Caco-2 (cell line): ENCODE data around the gene XCL1. TPM values are rescaled to one million over a fixed set of nuclear protein-coding genes. Genes with fewer than 3 reads are reported as not detected.

Source experiments
- BruUV-seq: library from RNA; stranded (reverse); fragments of 400-500 nt; replicated peaks from 2 replicates; lab custom pipeline; 2021; lab: Mats Ljungman, UMichigan
- CTCF ChIA-PET: fragments of 300-600 bp; sonication (Branson Sonifier 250); formaldehyde crosslinking; loops from one replicate; lab custom pipeline; 2022; ENCODE audit warnings: antibody characterized with exemption; lab: Charles Lee
- POLR2A ChIA-PET: fragments of 300-600 bp; sonication (Branson Sonifier 250); formaldehyde crosslinking; loops from one replicate; lab custom pipeline; 2022; ENCODE audit warnings: antibody characterized with exemption; lab: Charles Lee
- DNase-seq, 2 experiments: peaks; one replicate each; pipeline versions ENCODE4 v3.0.0 to v3.0.0-alpha.2; 2020 to 2022
- H3K27me3 ChIP-seq: replicated peaks from 2 replicates; pipeline ENCODE4 v1.6.0; 2011; ENCODE audit warnings: low read length; ENCODE audit not compliant: control insufficient read depth, insufficient read depth
- H3K36me3 ChIP-seq: 2 replicates; pipeline ENCODE4 v1.5.1; 2011; ENCODE audit warnings: low read length; ENCODE audit not compliant: control insufficient read depth, insufficient read depth
- H3K4me1 ChIP-seq: fragments of 250-450 bp; sonication (Bioruptor Pico); 2 replicates; pipeline ENCODE4 v1.5.1; 2020; ENCODE audit warnings: mild to moderate bottlenecking
- H3K4me3 ChIP-seq: 2 replicates; pipeline ENCODE4 v1.5.1; 2011; ENCODE audit warnings: low read depth, mild to moderate bottlenecking, control low read depth, low read length
- H3K9me3 ChIP-seq: fragments of 250-450 bp; sonication (Bioruptor Pico); 2 replicates; pipeline ENCODE4 v1.5.1; 2020; ENCODE audit warnings: mild to moderate bottlenecking, moderate library complexity
- H3K27ac Mint-ChIP-seq: one replicate; pipeline ENCODE4 v1.8.0; 2022; ENCODE audit warnings: mixed read lengths; ENCODE audit not compliant: unreplicated experiment
- H3K27me3 Mint-ChIP-seq: one replicate; pipeline ENCODE4 v1.8.0; 2022; ENCODE audit warnings: mixed read lengths; ENCODE audit not compliant: insufficient read depth, unreplicated experiment
- H3K36me3 Mint-ChIP-seq: one replicate; pipeline ENCODE4 v1.8.0; 2022; ENCODE audit warnings: mild to moderate bottlenecking, mixed read lengths; ENCODE audit not compliant: insufficient read depth, unreplicated experiment
- H3K4me1 Mint-ChIP-seq: one replicate; pipeline ENCODE4 v1.8.0; 2022; ENCODE audit warnings: low read depth, mixed read lengths; ENCODE audit not compliant: unreplicated experiment
- H3K4me3 Mint-ChIP-seq: one replicate; pipeline ENCODE4 v1.8.0; 2022; ENCODE audit warnings: mild to moderate bottlenecking, moderate library complexity, mixed read lengths; ENCODE audit not compliant: unreplicated experiment
- H3K9me3 Mint-ChIP-seq: one replicate; pipeline ENCODE4 v1.8.0; 2022; ENCODE audit warnings: mixed read lengths; ENCODE audit not compliant: unreplicated experiment
- CTCF ChIP-seq, 2 experiments: fragments of 200-600 bp in 1 of 2; IDR thresholded peaks; 1 replicate in 1 of 2; 2 replicates in 1 of 2; pipeline versions ENCODE4 v1.5.1 to v1.8.0; 2011 to 2022; ENCODE audit warnings: antibody characterized with exemption in 1 of 2, control low read depth in 1 of 2, inconsistent platforms in 1 of 2, low read depth in 1 of 2, low read length in 1 of 2, mild to moderate bottlenecking in 1 of 2, moderate library complexity in 1 of 2; ENCODE audit not compliant: insufficient read depth in 1 of 2, severe bottlenecking in 1 of 2, unreplicated experiment in 1 of 2
- intact Hi-C: fragments of 100-400 bp; cut with micrococcal nuclease; formaldehyde crosslinking; loops from one replicate; pipeline ENCODE4 v1.10.0; 2022; ENCODE audit not compliant: unreplicated experiment
- total RNA-seq: library from RNA; stranded (reverse); gene quantifications from 2 replicates; pipeline ENCODE4 v1.2.3, GENCODE V29; 2022

Gene XCL1
- total RNA-seq, 1 experiment from 2014 or later, result 3.4 TPM

- no peak overlapping the region for H3K27ac Mint-ChIP-seq
- H3K4me1 Mint-ChIP-seq, result no peaks in the 10 kb centered on the region
- ChIA-PET POLR2A (no interaction called here), CTCF (no interaction called here)
- H3K27me3 ChIP-seq, result no peaks in the 10 kb centered on the region
- intact Hi-C loops, result no loop called here
- H3K4me3 Mint-ChIP-seq, result no peak overlapping the region
- no peaks in the 10 kb centered on the region for H3K36me3 Mint-ChIP-seq
- no peaks in the 10 kb centered on the region for H3K36me3 ChIP-seq
- no peak for TF ChIP-seq CTCF (IDR thresholded peaks at IDR 0.05; ENCODE audit: insufficient read depth in 1 of 2, low read depth in 1 of 2, low read length in 1 of 2, severe bottlenecking in 1 of 2, unreplicated experiment in 1 of 2)
- no TSS peak for BruUV-seq
- H3K4me1 ChIP-seq, result no peaks in the 10 kb centered on the region
- H3K27me3 Mint-ChIP-seq, result no peaks in the 10 kb centered on the region
- no peak for DNase-seq
- no peaks in the 10 kb centered on the region for H3K9me3 ChIP-seq
- H3K4me3 ChIP-seq, result no peak overlapping the region
- H3K9me3 Mint-ChIP-seq, result no peaks in the 10 kb centered on the region
Measured at GRCh38 chr1:168583571-168583970, 7.2 kb downstream of the XCL1 start.

GRCh38 chr1:168585191-168585590, 8.8 kb downstream of the XCL1 start:
- ChIA-PET POLR2A (no interaction called here), CTCF (no interaction called here)
- H3K9me3 ChIP-seq, result no peaks in the 10 kb centered on the region
- TF ChIP-seq CTCF (IDR thresholded peaks at IDR 0.05; ENCODE audit: insufficient read depth in 1 of 2, low read depth in 1 of 2, low read length in 1 of 2, severe bottlenecking in 1 of 2, unreplicated experiment in 1 of 2), result no peak
- H3K27ac Mint-ChIP-seq, result no peak overlapping the region
- H3K4me1 ChIP-seq, result no peaks in the 10 kb centered on the region
- intact Hi-C loops, result no loop called here
- no peaks in the 10 kb centered on the region for H3K36me3 ChIP-seq
- no peak for DNase-seq
- no peak overlapping the region for H3K4me3 Mint-ChIP-seq
- BruUV-seq, result no TSS peak
- H3K4me1 Mint-ChIP-seq, result no peaks in the 10 kb centered on the region
- H3K27me3 ChIP-seq, result no peaks in the 10 kb centered on the region
- no peak overlapping the region for H3K4me3 ChIP-seq
- H3K9me3 Mint-ChIP-seq, result no peaks in the 10 kb centered on the region
- H3K36me3 Mint-ChIP-seq, result no peaks in the 10 kb centered on the region
- H3K27me3 Mint-ChIP-seq, result no peaks in the 10 kb centered on the region

- no TSS peak for BruUV-seq
Measured at GRCh38 chr1:168585937-168586336, 9.5 kb downstream of the XCL1 start.

More at GRCh38 chr1:168585937-168586336, 9.5 kb downstream of the XCL1 start:
- Mint-ChIP-seq H3K9me3 (no peaks in the 10 kb centered on the region), H3K27me3 (no peaks in the 10 kb centered on the region), H3K4me3 (no peak overlapping the region), H3K36me3 (no peaks in the 10 kb centered on the region), H3K4me1 (no peaks in the 10 kb centered on the region), H3K27ac (no peak overlapping the region)
- Histone ChIP-seq H3K9me3 (no peaks in the 10 kb centered on the region), H3K4me3 (no peak overlapping the region), H3K36me3 (no peaks in the 10 kb centered on the region), H3K4me1 (no peaks in the 10 kb centered on the region), H3K27me3 (no peaks in the 10 kb centered on the region)
- intact Hi-C loops, result no loop called here
- ChIA-PET POLR2A (no interaction called here), CTCF (no interaction called here)
- DNase-seq, result no peak
- no peak for TF ChIP-seq CTCF (IDR thresholded peaks at IDR 0.05; ENCODE audit: insufficient read depth in 1 of 2, low read depth in 1 of 2, low read length in 1 of 2, severe bottlenecking in 1 of 2, unreplicated experiment in 1 of 2)
